Lung (tissue), 12 donors: Measurements from ENCODE around the gene HIVEP1. TPM values are rescaled to one million over a fixed set of nuclear protein-coding genes. Genes with fewer than 3 reads are reported as not detected.

Source experiments
- ATAC-seq: fragments of 200-7000 bp; cut with Tn5 transposase; one replicate; pipeline ENCODE4 v1.9.1; 2020; ENCODE audit warnings: moderate number of reproducible peaks; ENCODE audit not compliant: insufficient read depth, low FRiP score
- DNase-seq, 3 donors: peaks; one replicate each; pipeline ENCODE4 v3.0.0-alpha.2; 2013 to 2017
- H3K27ac ChIP-seq, 2 donors: one replicate each; pipeline ENCODE4 v1.5.1; 2013; ENCODE audit warnings: mild to moderate bottlenecking in 2 of 2, moderate library complexity in 2 of 2, control low read depth in 1 of 2, inconsistent platforms in 1 of 2, low read depth in 1 of 2, low read length in 1 of 2
- H3K27me3 ChIP-seq, 3 donors: one replicate each; pipeline ENCODE4 v1.5.1; 2013; ENCODE audit warnings: low read length in 2 of 3; ENCODE audit not compliant: control insufficient read depth in 3 of 3, insufficient read depth in 3 of 3
- H3K36me3 ChIP-seq, 4 donors: one replicate each; pipeline ENCODE4 v1.5.1; 2013; ENCODE audit warnings: low read length in 4 of 4, mild to moderate bottlenecking in 1 of 4, moderate library complexity in 1 of 4; ENCODE audit not compliant: control insufficient read depth in 4 of 4, insufficient read depth in 4 of 4
- H3K4me1 ChIP-seq, 5 donors: one replicate each; pipeline ENCODE4 v1.5.1; 2013; ENCODE audit warnings: low read length in 5 of 5, mild to moderate bottlenecking in 2 of 5, moderate library complexity in 1 of 5; ENCODE audit not compliant: control insufficient read depth in 5 of 5, insufficient read depth in 5 of 5
- H3K4me3 ChIP-seq: one replicate; pipeline ENCODE4 v1.5.1; 2013; ENCODE audit warnings: mild to moderate bottlenecking, control low read depth, moderate library complexity
- H3K9ac ChIP-seq, 2 donors: one replicate each; pipeline ENCODE4 v1.5.1; 2013; ENCODE audit warnings: low read length in 2 of 2, control low read depth in 1 of 2; ENCODE audit not compliant: insufficient read depth in 1 of 2
- H3K9me3 ChIP-seq, 4 donors: one replicate each; pipeline ENCODE4 v1.5.1; 2013; ENCODE audit warnings: low read length in 3 of 4, mild to moderate bottlenecking in 1 of 4, moderate library complexity in 1 of 4; ENCODE audit not compliant: control insufficient read depth in 4 of 4, insufficient read depth in 3 of 4
- WGBS, 2 donors: extraction: QIAGEN DNeasy Blood & Tissue Kit; methylation state at CpG; one replicate each; pipeline ENCODE4 v1.1.7; 2013; 5-methylcytosine and 5-hydroxymethylcytosine counted together
- polyA plus RNA-seq, 2 donors: library from polyadenylated mRNA; stranded (reverse); fragments of 200-250 nt; gene quantifications; one replicate each; pipeline ENCODE4 v1.2.1, GENCODE V29; 2013
- total RNA-seq, 2 donors: library from RNA; depleted of rRNA in 1 of 2; stranded (reverse); fragments of >200 nt in 1 of 2; gene quantifications; one replicate each; pipeline ENCODE4 v1.2.1, GENCODE V29; 2014 to 2021
- TF ChIP-seq, protein P1 (sequence below): IDR thresholded peaks from 2 replicates; pipeline ENCODE4 v1.5.1; 2012; ENCODE audit warnings: mild to moderate bottlenecking; ENCODE audit errors: control extremely low read depth, extremely low read depth
- donor health status: control.
- donor health status: control.
- donor health status: Bipolar disorder and iron deficiency.
- donor health status: healthy.
- donor health status: DM: yes; HTN: yes; CAD: no.

HIVEP1 gene
- total and polyA plus RNA-seq, 4 donors: 3.1 to 49.6 (median 20.5) TPM

DNA sequence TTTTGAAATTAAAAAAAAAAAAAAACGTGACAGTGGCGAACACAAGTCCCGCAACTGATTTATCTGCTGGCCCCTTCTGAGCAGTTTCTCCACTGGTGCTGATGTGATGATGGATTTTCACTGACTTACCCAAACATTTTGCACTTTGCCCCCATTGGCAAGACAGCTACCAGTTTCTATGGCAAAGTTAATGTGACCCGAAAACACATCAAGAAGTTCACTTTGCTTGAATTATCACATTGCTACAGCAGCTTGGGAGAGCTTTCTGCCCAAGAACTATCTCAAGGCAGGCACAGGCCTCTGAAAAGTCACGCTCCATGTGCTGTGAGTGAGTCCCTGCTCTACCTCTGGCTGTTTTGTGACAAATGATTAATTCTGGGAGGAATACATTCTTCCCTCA lies 150.1 kb downstream of the HIVEP1 start:
- Histone ChIP-seq H3K4me1 (no peaks in the 10 kb centered on the region), H3K27ac (no peak overlapping the region), H3K27me3 (no peaks in the 10 kb centered on the region), H3K9me3 (no peaks in the 10 kb centered on the region), H3K9ac (no peak overlapping the region), H3K4me3 (no peak overlapping the region), H3K36me3 (peaks cover 12 to 21% (median 18%) of the 10 kb centered on the region in 4 donors)
- TF ChIP-seq, protein P1, sequence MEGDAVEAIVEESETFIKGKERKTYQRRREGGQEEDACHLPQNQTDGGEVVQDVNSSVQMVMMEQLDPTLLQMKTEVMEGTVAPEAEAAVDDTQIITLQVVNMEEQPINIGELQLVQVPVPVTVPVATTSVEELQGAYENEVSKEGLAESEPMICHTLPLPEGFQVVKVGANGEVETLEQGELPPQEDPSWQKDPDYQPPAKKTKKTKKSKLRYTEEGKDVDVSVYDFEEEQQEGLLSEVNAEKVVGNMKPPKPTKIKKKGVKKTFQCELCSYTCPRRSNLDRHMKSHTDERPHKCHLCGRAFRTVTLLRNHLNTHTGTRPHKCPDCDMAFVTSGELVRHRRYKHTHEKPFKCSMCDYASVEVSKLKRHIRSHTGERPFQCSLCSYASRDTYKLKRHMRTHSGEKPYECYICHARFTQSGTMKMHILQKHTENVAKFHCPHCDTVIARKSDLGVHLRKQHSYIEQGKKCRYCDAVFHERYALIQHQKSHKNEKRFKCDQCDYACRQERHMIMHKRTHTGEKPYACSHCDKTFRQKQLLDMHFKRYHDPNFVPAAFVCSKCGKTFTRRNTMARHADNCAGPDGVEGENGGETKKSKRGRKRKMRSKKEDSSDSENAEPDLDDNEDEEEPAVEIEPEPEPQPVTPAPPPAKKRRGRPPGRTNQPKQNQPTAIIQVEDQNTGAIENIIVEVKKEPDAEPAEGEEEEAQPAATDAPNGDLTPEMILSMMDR: no peak
- no peak for ATAC-seq
- WGBS, 2 donors: 98 to 99% methylated on average over 5 of the region's 5 CpGs
- DNase-seq: no peak

DNA sequence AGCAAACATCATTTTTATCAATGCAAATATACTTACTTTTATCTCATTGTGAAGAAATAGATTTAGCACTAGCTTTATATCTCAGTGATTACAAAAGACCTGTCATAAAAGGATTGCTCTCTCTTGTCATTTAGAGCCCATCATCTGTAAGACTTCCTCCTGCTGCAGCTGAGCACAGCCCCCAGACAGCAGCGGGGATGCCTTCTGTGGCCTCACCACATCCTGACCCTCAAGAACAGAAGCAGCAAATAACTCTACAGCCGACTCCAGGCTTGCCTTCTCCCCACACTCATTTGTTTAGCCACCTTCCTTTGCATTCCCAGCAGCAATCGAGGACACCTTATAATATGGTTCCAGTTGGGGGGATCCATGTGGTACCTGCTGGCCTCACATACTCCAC lies 151.0 kb downstream of the HIVEP1 start:
- no peak for ATAC-seq
- no peak overlapping the region for H3K9ac ChIP-seq
- H3K27me3 ChIP-seq: no peaks in the 10 kb centered on the region
- H3K9me3 ChIP-seq: no peaks in the 10 kb centered on the region
- WGBS, 2 donors: 20 to 53% methylated on average over 3 of the region's 3 CpGs
- no peak overlapping the region for H3K27ac ChIP-seq
- H3K4me3 ChIP-seq: no peak overlapping the region
- no peaks in the 10 kb centered on the region for H3K4me1 ChIP-seq
- peaks cover 12 to 21% (median 16%) of the 10 kb centered on the region in 4 donors for H3K36me3 ChIP-seq
- TF ChIP-seq, protein P1: no peak
- DNase-seq: no peak

DNA sequence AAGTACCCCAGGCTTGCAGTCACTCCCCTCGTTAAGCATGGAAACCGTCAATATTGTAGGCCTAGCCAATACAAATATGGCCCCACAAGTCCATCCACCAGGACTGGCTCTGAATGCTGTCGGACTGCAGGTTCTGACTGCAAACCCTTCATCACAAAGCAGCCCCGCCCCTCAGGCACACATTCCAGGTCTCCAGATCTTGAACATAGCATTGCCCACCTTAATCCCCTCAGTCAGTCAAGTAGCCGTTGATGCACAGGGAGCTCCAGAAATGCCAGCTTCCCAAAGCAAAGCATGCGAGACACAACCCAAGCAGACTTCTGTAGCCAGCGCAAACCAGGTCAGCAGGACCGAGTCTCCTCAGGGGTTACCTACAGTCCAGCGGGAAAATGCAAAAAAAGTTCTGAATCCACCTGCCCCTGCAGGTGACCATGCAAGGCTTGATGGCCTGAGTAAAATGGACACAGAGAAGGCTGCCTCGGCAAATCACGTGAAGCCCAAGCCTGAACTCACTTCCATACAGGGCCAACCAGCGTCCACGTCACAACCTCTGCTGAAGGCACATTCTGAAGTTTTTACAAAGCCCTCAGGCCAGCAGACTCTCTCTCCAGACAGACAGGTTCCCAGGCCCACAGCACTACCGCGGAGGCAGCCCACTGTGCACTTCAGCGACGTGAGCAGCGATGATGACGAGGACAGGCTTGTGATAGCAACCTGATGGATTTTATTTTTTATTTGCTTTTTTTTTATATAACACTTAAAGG lies 151.8 kb downstream of the HIVEP1 start:
- TF ChIP-seq, protein P1: no peak
- WGBS, 2 donors: 96 to 97% methylated on average over 19 of the region's 19 CpGs
- H3K4me1 ChIP-seq: no peaks in the 10 kb centered on the region
- H3K27ac ChIP-seq: no peak overlapping the region
- no peaks in the 10 kb centered on the region for H3K9me3 ChIP-seq
- H3K9ac ChIP-seq: no peak overlapping the region
- DNase-seq: no peak
- H3K4me3 ChIP-seq: no peak overlapping the region
- ATAC-seq: no peak
- no peaks in the 10 kb centered on the region for H3K27me3 ChIP-seq
- peaks cover 9 to 21% (median 12%) of the 10 kb centered on the region in 4 donors for H3K36me3 ChIP-seq

DNA sequence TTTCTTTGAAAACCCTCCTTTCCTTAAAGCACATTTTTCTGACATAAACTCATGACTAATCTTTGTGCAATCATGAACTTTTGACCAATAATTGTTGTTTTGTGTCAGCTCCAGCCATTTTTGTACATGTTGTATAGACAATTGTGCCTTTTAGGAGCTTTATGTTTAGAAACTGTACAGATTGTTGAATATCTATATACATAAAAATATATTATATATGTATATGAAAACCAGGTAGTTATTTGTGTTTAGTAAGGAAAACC lies 152.3 kb downstream of the HIVEP1 start:
- Histone ChIP-seq H3K27me3 (no peaks in the 10 kb centered on the region), H3K36me3 (peaks cover 9 to 21% (median 12%) of the 10 kb centered on the region in 4 donors), H3K27ac (no peak overlapping the region), H3K4me3 (no peak overlapping the region), H3K9ac (no peak overlapping the region), H3K9me3 (no peaks in the 10 kb centered on the region), H3K4me1 (no peaks in the 10 kb centered on the region)
- ATAC-seq (no peak), DNase-seq (no peak)
- TF ChIP-seq, protein P1: no peak
